OCI-LY3 (cell line): ENCODE measurements around the gene AKR1C2.

Source experiments
- CTCF ChIP-seq: fragments of 200-600, 300-600 bp; sonication (generic); IDR thresholded peaks from 2 replicates; pipeline ENCODE4 v1.5.1; 2014; ENCODE audit warnings: antibody characterized with exemption, low read length, low read depth
- EZH2phosphoT487 ChIP-seq: fragments of 200-600 bp; shearing (Covaris generic); IDR thresholded peaks from 2 replicates; pipeline ENCODE4 v1.6.1; 2018; ENCODE audit warnings: antibody characterized with exemption, mixed run types, low read depth

- TF ChIP-seq EZH2phosphoT487 = no peak
- no peak for TF ChIP-seq CTCF
Measured at GRCh38 chr10:5042922-5043321, 39.3 kb upstream of the AKR1C2 start.
